Testis (tissue), 2 donors: ENCODE results near the gene PRKAR2A.

ENCODE experiments used
- CTCF ChIP-seq, 3 experiments: fragments of 450-650 bp in 2 of 3; fragments of 200-600 bp in 1 of 3; sonication (generic) in 1 of 3; IDR thresholded peaks; one replicate each; pipeline ENCODE4 v1.5.1; 2016 to 2019; ENCODE audit warnings: antibody characterized with exemption in 3 of 3, mild to moderate bottlenecking in 2 of 3, moderate library complexity in 1 of 3
- POLR2A ChIP-seq: fragments of 450-650 bp; IDR thresholded peaks from one replicate; pipeline ENCODE4 v1.6.1; 2017; ENCODE audit warnings: antibody characterized with exemption, mild to moderate bottlenecking, moderate library complexity

- TF ChIP-seq CTCF (IDR thresholded peaks at IDR 0.05) (no peak), POLR2A (no peak)
These were observed 46.8 kb upstream of the PRKAR2A start for GRCh38 chr3:48894516-48894915.
